ENCODE data around the gene AGBL2. TPM values are rescaled to one million over a fixed set of nuclear protein-coding genes. Genes with fewer than 3 reads are reported as not detected.
"Not testable (repeated sequence)": the region's sequence is repeated elsewhere in the genome, so short reads cannot be mapped to it uniquely, and the experiment has no call there.

AGBL2 gene
- total RNA-seq, 4 donors from 2014 or later: 0.17 to 0.65 TPM; not detected in 2

- TF ChIP-seq POLR2A (IDR thresholded peaks at IDR 0.05): no peak
- TF ChIP-seq, protein P1, sequence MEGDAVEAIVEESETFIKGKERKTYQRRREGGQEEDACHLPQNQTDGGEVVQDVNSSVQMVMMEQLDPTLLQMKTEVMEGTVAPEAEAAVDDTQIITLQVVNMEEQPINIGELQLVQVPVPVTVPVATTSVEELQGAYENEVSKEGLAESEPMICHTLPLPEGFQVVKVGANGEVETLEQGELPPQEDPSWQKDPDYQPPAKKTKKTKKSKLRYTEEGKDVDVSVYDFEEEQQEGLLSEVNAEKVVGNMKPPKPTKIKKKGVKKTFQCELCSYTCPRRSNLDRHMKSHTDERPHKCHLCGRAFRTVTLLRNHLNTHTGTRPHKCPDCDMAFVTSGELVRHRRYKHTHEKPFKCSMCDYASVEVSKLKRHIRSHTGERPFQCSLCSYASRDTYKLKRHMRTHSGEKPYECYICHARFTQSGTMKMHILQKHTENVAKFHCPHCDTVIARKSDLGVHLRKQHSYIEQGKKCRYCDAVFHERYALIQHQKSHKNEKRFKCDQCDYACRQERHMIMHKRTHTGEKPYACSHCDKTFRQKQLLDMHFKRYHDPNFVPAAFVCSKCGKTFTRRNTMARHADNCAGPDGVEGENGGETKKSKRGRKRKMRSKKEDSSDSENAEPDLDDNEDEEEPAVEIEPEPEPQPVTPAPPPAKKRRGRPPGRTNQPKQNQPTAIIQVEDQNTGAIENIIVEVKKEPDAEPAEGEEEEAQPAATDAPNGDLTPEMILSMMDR (IDR thresholded peaks at IDR 0.05): no peak
- no peak overlapping the region for H3K4me3 ChIP-seq (ENCODE audit: low read depth, poor library complexity, severe bottlenecking)
- intact Hi-C loops (cut with DNase I; ENCODE audit: low total_unique reads): no loop called here
- 68 to 75% methylated on average over 3 of the region's 3 CpGs for WGBS, 2 donors
- DNase-seq (ENCODE audit: low spot score in 2 of 2): no peak
Observed at GRCh38 chr11:47649276-47649675, 65.9 kb downstream of the AGBL2 start.

GRCh38 chr11:47646019-47646418 is 69.2 kb downstream of the AGBL2 start:
- no peak for DNase-seq (ENCODE audit: low spot score in 2 of 2)
- TF ChIP-seq POLR2A (IDR thresholded peaks at IDR 0.05): no peak
- TF ChIP-seq, protein P1 (IDR thresholded peaks at IDR 0.05): no peak
- intact Hi-C loops (cut with DNase I; ENCODE audit: low total_unique reads): no loop called here
- 87 to 91% methylated on average over 6 of the region's 6 CpGs for WGBS, 2 donors
- H3K4me3 ChIP-seq (ENCODE audit: low read depth, poor library complexity, severe bottlenecking): no peak overlapping the region

DNA sequence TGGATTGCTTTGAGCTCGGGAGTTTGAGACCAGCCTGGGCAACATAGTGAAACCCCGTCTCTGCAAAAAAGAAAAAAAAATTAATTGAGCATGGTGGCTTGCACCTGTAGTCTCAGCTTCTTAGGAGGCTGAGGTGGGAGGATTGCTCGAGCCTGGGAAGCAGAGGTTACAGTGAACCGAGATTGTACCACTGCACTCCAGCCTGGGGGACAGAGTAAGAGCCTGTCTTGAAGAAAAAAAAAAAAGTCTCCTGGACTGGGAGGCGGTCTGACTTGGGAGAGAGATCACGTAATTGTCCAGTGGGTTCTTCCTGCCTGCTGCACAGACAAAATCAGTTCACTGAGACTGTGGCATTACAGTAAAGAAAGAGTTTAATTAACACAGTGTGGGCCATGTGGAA is 69.7 kb downstream of the AGBL2 start:
- no peak overlapping the region for H3K4me3 ChIP-seq (ENCODE audit: low read depth, poor library complexity, severe bottlenecking)
- intact Hi-C loops (cut with DNase I; ENCODE audit: low total_unique reads): no loop called here
- TF ChIP-seq, protein P1 (IDR thresholded peaks at IDR 0.05): no peak
- TF ChIP-seq POLR2A (IDR thresholded peaks at IDR 0.05): no peak
- DNase-seq (ENCODE audit: low spot score in 2 of 2): peak in 1 of 2 donors; percentile 63
- 80% methylated on average over 6 of the region's 6 CpGs for WGBS, 2 donors

- DNase-seq (ENCODE audit: low spot score in 2 of 2): peak; percentile 96 to 99
- intact Hi-C loops (cut with DNase I; ENCODE audit: low total_unique reads): no loop called here
- WGBS, 2 donors: 0% methylated on average over 48 to 68 of the region's 78 CpGs
- peak within 1 kb of the TSS; percentile 57 for H3K4me3 ChIP-seq (ENCODE audit: low read depth, poor library complexity, severe bottlenecking)
- no peak for TF ChIP-seq POLR2A (IDR thresholded peaks at IDR 0.05)
- TF ChIP-seq, protein P1 (IDR thresholded peaks at IDR 0.05): no peak
Observed at GRCh38 chr11:47642099-47642855, 72.9 kb downstream of the AGBL2 start, which contains the start of gene MTCH2. TSS of gene MTCH2 (minus strand) at chr11:47642559. CDS start at chr11:47642465, 94 bp downstream.

DNA sequence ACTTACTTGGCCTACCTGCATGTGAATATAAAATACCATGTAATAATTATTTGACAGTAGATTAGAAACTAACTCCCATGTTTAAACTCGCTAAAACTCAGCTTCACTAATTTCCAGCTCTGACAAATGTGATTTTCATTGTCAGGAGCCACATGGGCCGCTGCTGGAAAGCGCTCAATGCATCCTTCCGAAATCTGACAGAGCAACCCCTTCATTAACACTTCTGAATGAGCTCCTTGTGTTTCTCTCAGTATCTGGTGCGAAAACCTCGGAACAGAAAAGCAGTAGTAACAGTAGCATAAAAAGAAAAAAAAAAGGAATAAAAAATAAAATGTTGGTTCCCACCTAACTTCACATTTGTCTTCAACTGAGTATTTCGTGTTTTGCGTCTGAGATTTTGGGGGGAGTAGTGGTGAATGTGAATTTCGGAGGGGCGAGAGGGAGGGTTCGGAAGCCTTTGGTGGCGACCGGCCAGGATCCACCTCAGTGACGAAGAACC is 73.5 kb downstream of the AGBL2 start:
- 5 to 7% methylated on average over 13 of the region's 14 CpGs for WGBS, 2 donors
- no peak for TF ChIP-seq POLR2A (IDR thresholded peaks at IDR 0.05)
- TF ChIP-seq, protein P1 (IDR thresholded peaks at IDR 0.05): no peak
- intact Hi-C loops (cut with DNase I; ENCODE audit: low total_unique reads): no loop called here
- DNase-seq (ENCODE audit: low spot score in 2 of 2): peak in 1 of 2 donors; percentile 61
- H3K4me3 ChIP-seq (ENCODE audit: low read depth, poor library complexity, severe bottlenecking): peak overlapping the region; percentile 57

GRCh38 chr11:47640506-47640905 is 74.7 kb downstream of the AGBL2 start:
- DNase-seq (ENCODE audit: low spot score in 2 of 2); H3K4me3 ChIP-seq (ENCODE audit: low read depth, poor library complexity, severe bottlenecking); intact Hi-C loops (cut with DNase I; ENCODE audit: low total_unique reads): not testable (repeated sequence)
- 47 to 61% methylated on average over 6 of the region's 6 CpGs for WGBS, 2 donors

DNA sequence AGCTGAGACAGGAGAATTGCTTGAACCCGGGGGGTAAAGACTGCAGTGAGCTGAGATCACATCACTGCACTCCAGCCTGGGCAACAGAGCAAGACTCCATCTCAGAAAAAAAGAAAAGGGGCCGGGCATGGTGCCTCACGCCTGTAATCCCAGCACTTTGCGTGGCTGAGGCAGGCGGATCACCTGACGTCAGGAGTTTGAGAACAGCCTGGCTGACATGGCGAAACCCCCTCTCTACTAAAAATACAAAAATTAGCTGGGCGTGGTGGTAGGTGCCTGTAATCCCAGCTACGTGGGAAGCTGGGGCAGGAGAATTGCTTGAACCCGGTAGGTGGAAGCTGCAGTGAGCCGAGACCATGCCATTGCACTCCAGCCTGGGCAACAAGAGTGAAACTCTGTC is 78.8 kb downstream of the AGBL2 start:
- peak in 1 of 2 donors; percentile 21 for DNase-seq (ENCODE audit: low spot score in 2 of 2)
- H3K4me3 ChIP-seq (ENCODE audit: low read depth, poor library complexity, severe bottlenecking); intact Hi-C loops (cut with DNase I; ENCODE audit: low total_unique reads): not testable (repeated sequence)
- WGBS, 2 donors: 92% methylated on average over 11 of the region's 11 CpGs

Data from lower leg skin (tissue), 4 donors.